DOHH2 (cell line): ENCODE measurements around the gene PALM.

Experiments
- H3F3A ChIP-seq: fragments of 200-600 bp; sonication (generic), shearing (Covaris generic); 2 replicates; pipeline ENCODE4 v1.6.0; 2016; ENCODE audit warnings: antibody characterized with exemption, mild to moderate bottlenecking; ENCODE audit not compliant: control insufficient read depth, insufficient read depth
- H3K27ac ChIP-seq: fragments of 200-600 bp; sonication (generic); 2 replicates; pipeline ENCODE4 v1.5.1; 2014; ENCODE audit warnings: low read depth, mild to moderate bottlenecking, low read length, moderate library complexity
- H3K27me3 ChIP-seq: fragments of 200-600 bp; sonication (generic); 2 replicates; pipeline ENCODE4 v1.6.1; 2014; ENCODE audit warnings: mild to moderate bottlenecking, low read length, mixed read lengths; ENCODE audit not compliant: control insufficient read depth
- H3K36me3 ChIP-seq: fragments of 200-600 bp; sonication (generic); 2 replicates; pipeline ENCODE4 v1.6.1; 2014; ENCODE audit warnings: mild to moderate bottlenecking, low read length, moderate library complexity, mixed read lengths; ENCODE audit not compliant: control insufficient read depth
- H3K4me1 ChIP-seq: fragments of 200-600 bp; sonication (generic); 2 replicates; pipeline ENCODE4 v1.6.1; 2014; ENCODE audit warnings: mild to moderate bottlenecking, low read length, mixed read lengths; ENCODE audit not compliant: control insufficient read depth
- H3K4me2 ChIP-seq: fragments of 200-600 bp; sonication (generic); 2 replicates; pipeline ENCODE4 v1.6.0; 2014; ENCODE audit warnings: mild to moderate bottlenecking, low read length, moderate library complexity
- H3K4me3 ChIP-seq: fragments of 200-600 bp; sonication (generic); 2 replicates; pipeline ENCODE4 v1.5.1; 2014; ENCODE audit warnings: mild to moderate bottlenecking, low read length, mixed read lengths
- H3K79me2 ChIP-seq: fragments of 200-600 bp; sonication (generic); 2 replicates; pipeline ENCODE4 v1.6.1; 2014; ENCODE audit warnings: mild to moderate bottlenecking, low read length, mixed read lengths; ENCODE audit not compliant: control insufficient read depth
- H3K9me2 ChIP-seq: fragments of 200-600 bp; sonication (generic); replicated peaks from 2 replicates; pipeline ENCODE4 v1.6.1; 2014; ENCODE audit warnings: mild to moderate bottlenecking, low read length, mixed read lengths; ENCODE audit not compliant: control insufficient read depth
- H3K9me3 ChIP-seq: fragments of 200-600 bp; sonication (generic); 2 replicates; pipeline ENCODE4 v1.6.1; 2014; ENCODE audit warnings: antibody characterized with exemption, low read length, mixed read lengths; ENCODE audit not compliant: control insufficient read depth, insufficient read depth
- H4K20me1 ChIP-seq: fragments of 200-600 bp; sonication (generic); 2 replicates; pipeline ENCODE4 v1.6.0; 2014; ENCODE audit warnings: low read depth, mild to moderate bottlenecking, antibody characterized with exemption, low read length, moderate library complexity; ENCODE audit not compliant: control insufficient read depth, insufficient read depth
- CTCF ChIP-seq: fragments of 200-600 bp; sonication (generic); IDR thresholded peaks from one replicate; pipeline ENCODE4 v1.5.1; 2014; ENCODE audit warnings: antibody characterized with exemption, mild to moderate bottlenecking, low read depth, low read length; ENCODE audit not compliant: poor library complexity, severe bottlenecking
- EZH2phosphoT487 ChIP-seq: fragments of 200-600 bp; sonication (generic); IDR thresholded peaks from 2 replicates; pipeline ENCODE4 v1.6.1; 2017; ENCODE audit warnings: borderline replicate concordance, mild to moderate bottlenecking, antibody characterized with exemption, low read length, moderate library complexity, mixed read lengths

The PALM gene

GRCh38 chr19:718991-719512 lies 10.3 kb downstream of the PALM start:
- Histone ChIP-seq H4K20me1 (no peaks in the 10 kb centered on the region), H3K4me2 (no peak overlapping the region), H3F3A (no peaks in the 10 kb centered on the region), H3K9me3 (no peaks in the 10 kb centered on the region), H3K27ac (no peak overlapping the region), H3K9me2 (no peaks in the 10 kb centered on the region), H3K4me1 (peaks cover 12% of the 10 kb centered on the region), H3K79me2 (no peaks in the 10 kb centered on the region), H3K4me3 (no peak overlapping the region), H3K27me3 (peaks cover 11% of the 10 kb centered on the region), H3K36me3 (no peaks in the 10 kb centered on the region)
- TF ChIP-seq CTCF: no peak
- TF ChIP-seq EZH2phosphoT487: no peak

DNA sequence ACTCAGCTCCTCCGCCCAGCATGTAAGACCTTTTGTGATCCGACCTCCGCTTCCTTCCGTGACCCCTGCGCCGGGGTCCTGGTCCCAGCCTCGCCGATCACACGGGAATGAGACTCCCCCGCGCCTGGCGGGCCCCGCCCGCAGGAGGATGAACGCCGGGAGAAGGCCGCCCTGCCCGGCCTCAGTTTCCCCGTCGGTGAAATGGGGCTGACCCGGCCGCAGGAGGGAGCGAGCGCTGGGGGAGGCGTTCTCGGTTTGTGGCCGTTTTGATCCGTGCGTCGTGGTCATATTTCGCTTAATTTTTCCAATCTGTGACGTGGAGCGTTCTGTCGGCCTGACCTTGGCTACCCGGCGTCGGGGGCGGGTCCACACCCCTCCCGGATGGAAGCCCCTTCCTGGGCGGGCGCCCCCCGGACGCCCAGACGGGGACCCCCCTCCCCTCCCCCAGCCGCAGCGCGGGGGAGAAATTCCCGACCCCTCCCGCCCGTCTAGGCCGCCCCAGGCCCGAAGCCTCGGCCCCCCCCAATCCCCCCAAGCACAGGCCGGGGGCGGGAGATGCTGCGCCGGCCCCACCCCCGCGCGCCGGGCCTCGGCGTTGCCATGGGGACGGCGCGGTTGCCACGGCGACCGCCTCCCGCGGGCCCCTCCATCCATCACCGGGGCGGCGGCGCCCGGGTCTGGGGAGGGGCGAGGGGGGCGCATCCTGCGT lies 11.1 kb downstream of the PALM start:
- Histone ChIP-seq H3K79me2 (no peaks in the 10 kb centered on the region), H3K36me3 (no peaks in the 10 kb centered on the region)

GRCh38 chr19:720345-721160 lies 11.8 kb downstream of the PALM start:
- no peaks in the 10 kb centered on the region for H3K36me3 ChIP-seq
- H3K27me3 ChIP-seq: peaks cover 12% of the 10 kb centered on the region
- no peak overlapping the region for H3K4me2 ChIP-seq
- H3K4me3 ChIP-seq: no peak overlapping the region
- no peaks in the 10 kb centered on the region for H4K20me1 ChIP-seq
- H3K9me3 ChIP-seq: no peaks in the 10 kb centered on the region
- no peaks in the 10 kb centered on the region for H3F3A ChIP-seq
- no peak overlapping the region for H3K27ac ChIP-seq
- H3K4me1 ChIP-seq: peaks cover 12% of the 10 kb centered on the region
- no peak for TF ChIP-seq CTCF
- TF ChIP-seq EZH2phosphoT487: no peak
- H3K79me2 ChIP-seq: no peaks in the 10 kb centered on the region
- H3K9me2 ChIP-seq: no peaks in the 10 kb centered on the region

More for the DNA sequence above, 11.1 kb downstream of the PALM start:
- H3K27me3 ChIP-seq: peaks cover 12% of the 10 kb centered on the region
- no peaks in the 10 kb centered on the region for H3K9me3 ChIP-seq
- H3K4me2 ChIP-seq: no peak overlapping the region
- no peaks in the 10 kb centered on the region for H3K9me2 ChIP-seq
- H4K20me1 ChIP-seq: no peaks in the 10 kb centered on the region
- no peaks in the 10 kb centered on the region for H3F3A ChIP-seq
- no peak for TF ChIP-seq EZH2phosphoT487
- no peak for TF ChIP-seq CTCF
- no peak overlapping the region for H3K27ac ChIP-seq
- peaks cover 12% of the 10 kb centered on the region for H3K4me1 ChIP-seq
- no peak overlapping the region for H3K4me3 ChIP-seq
